ENCODE results near the gene CCP110.

DNA sequence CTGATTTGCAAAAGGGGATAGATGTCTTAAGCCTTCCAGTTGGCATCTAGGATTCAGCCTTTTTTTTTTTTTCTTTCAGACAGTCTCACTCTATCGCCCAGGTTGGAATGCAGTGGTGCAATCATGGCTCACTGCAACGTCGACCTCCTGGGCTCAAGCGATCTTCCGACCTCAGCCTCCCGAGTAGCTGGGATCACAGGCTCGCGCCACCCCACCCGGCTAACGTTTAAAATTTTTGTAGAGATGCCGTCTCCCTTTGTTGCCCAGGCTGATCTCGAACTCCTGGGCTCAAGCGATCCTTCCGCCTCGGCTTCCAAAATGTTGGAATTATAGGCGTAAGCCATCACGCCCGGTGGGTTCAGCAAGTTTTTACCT lies 571 bp upstream of the CCP110 start:
- TF ChIP-seq EZH2 (IDR thresholded peaks at IDR 0.05; ENCODE audit: low read length, unreplicated experiment) (no peak), EZH2phosphoT487 (IDR thresholded peaks at IDR 0.05; ENCODE audit: borderline replicate concordance, low read length) (no peak)
